T-helper 1 cell (primary cell): ENCODE results near the gene SLC7A10.

Experiments used
- DNase-seq, 5 donors: peaks; one replicate each; pipeline ENCODE4 v3.0.0-alpha.2; 2012 to 2020
- total RNA-seq, 4 donors: gene quantifications; one replicate each; lab custom pipeline; 2026; lab: John Stamatoyannopoulos, UW

SLC7A10 gene
- 0 reads per million in 4 donors for total RNA-seq

DNA sequence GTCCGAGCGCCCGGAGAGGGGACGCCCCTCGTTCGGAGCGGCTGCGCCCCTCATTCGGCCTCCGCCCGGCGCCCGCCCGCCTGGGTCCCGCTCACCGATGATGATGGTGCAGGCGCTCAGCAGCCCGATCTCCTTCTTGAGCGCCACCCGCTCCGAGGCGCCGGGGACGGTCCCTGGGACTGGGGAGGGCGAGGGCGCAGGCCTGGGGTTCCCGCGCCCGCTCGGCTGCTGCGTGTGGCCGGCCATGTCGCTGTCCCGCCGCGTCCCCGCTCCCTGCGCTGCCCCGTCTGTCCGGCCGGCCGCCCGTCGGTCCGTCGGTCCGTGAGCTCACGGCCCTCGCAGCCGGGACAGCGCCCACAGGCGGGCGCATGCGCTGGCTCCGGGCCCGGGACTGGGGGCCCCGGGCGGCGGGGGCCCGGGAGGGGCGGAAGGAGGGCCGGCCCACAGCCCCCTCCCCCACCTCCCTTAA lies at the start of gene SLC7A10:
Gene SLC7A10 (minus strand): TSS at position 393 of the 469 bp plus-strand sequence. CDS start 147 bp downstream, at position 246.
- DNase-seq = no peak

DNA sequence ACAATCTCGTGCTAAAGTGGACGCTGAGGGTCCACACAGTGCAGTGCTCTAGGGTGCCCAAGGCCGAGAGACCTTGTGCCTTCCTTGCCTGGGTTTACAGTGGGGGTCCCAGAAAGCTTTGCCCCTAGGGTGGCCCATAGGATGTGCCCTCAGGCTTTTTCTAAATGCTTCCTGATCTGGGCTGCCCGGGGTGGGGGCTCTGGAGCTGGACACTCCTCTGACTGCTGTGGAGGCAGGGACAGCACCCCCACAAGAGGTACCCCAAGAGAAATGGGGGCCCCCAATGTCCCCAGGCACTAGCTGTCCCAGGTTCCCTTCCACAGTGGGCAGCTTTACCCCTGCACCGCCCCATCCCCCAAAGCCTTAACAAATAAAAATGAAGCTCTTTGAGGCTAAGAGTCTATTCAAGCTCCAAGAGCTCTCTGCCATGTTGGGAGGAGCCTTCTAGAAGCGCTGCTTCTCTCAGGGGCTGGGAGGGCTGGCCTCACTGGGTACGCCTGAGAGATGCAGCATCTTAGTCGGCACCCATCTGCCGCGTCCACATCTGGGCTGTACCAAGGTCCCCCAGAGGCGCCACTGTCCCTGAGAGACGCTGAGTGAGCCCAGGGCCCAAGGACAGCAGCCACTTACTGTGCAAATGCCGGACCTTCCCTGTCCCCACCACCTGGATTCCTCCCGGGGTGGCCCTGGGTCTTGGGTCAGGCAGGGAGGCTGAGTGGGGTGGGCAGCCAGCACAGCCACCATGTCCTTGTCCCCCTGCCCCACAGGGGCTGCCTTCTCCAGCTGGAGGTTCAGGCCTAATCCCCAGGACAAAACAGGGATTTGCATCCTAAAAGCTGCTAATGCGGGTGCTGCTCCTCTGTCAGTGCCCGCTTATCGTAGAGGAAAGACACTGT lies 49.3 kb upstream of the SLC7A10 start:
- DNase-seq = no peak

DNA sequence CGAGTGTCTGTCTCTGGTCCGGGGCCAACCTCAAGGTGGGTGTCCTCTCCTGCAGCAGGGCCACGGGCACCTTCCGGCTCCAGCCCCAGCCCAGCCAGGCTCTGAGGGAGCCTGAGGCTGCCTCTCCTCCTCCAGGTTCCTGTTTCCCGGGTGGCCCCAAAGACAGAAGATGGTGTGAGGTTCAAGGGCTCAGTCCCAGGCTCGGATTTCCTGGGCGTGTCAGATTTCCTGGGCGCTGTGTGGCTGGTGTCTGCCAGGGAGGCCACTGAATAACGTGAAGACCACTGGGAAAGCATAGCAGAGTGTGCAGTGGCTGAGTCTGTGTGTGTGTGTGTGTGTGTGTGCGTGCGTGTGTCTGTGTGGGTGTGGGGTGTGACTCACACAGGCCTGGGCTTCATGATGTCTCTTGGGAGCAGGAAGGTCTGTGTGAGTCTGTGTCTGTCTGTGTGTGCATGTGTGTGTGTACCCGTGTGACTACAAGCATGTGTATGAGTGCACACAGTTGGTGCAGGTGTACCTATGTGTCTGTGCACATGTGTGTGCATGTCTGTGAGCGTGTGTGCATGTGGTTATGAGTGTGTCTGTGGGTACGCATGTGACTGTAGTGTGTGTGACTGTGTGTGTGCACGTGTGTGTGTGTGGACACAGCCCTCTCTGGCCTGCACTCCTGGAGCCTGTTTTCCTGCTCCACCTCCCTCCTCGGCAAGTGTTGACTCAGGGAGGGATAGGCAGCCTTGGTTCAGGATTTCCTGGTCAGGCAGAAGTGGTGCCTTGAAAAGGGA lies 48.4 kb upstream of the SLC7A10 start:
- DNase-seq = peak in 1 of 5 donors; percentile 27

GRCh38 chr19:33273065-33273736 lies 47.6 kb upstream of the SLC7A10 start:
- no peak for DNase-seq

- no peak for DNase-seq
Observed at GRCh38 chr19:33271246-33272021, 45.8 kb upstream of the SLC7A10 start.

DNA sequence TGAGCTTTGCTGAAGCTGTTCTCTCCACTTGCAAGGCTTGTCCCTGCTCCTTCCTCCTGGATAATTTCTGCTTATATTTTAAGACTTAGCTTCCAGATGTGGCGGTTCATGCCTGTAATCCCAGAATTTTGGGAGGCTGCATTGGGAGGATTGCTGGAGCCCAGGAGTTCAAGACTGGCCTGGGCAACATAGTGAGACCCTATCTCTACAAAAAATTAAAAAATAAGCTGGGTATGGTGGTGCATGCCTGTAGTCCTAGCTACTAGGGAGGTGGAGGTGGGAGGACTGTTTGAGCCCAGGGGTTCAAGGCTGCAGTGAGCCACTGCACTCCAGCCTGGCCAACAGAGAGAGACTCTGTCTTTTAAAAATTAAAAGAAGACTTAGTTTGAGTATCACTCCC lies 45.1 kb upstream of the SLC7A10 start:
- DNase-seq = no peak

DNA sequence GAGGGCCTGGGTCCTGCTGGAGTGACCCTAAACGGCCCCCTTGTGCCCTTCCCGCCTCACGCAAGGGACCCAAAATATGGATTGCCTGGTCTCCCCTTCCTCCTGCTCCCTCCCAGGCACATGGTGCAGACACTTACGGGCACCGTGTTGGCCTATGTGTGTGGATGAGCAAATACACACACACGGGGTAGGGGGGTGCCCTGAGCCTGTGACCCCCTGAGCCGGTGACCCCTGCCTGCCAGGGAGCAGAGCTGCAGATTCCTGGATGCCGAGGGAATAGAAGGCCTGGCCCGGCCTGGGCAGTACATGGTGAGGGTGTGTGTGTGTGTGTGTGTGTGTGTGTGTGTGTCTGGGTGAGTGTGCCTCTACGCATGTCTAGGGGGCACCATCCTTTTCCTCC lies 43.4 kb upstream of the SLC7A10 start:
- DNase-seq = no peak

- no peak for DNase-seq
Observed at GRCh38 chr19:33268162-33268991, 42.7 kb upstream of the SLC7A10 start.

- DNase-seq = no peak
Observed at GRCh38 chr19:33267706-33268105, 42.1 kb upstream of the SLC7A10 start.

DNA sequence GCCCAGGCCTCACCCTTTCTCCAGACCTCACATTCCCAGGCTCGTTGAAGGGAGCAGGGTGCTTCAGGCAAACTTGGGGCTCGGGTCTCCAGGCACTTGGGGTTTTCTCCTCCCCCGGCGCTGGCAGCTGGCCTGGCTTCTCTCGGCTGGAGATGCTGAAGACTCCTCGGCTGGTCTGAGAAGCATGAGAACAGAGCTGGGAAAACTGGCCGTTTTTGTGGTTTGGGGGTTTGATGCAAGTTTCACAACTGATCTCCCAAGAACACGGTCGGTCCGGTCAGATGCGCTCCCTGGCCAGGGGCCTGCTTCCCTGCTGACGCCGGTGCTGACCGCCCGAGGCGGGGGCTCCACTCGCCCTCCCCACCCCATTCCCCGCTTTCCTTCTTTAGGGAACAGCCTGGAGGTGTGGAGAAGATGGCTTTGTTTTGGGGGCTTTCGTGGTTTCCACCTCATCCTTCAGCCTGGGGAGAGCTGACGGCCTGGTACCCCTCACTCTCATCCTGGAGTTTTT lies 41.4 kb upstream of the SLC7A10 start:
- no peak for DNase-seq

- no peak for DNase-seq
Observed at GRCh38 chr19:33264881-33265445, 39.3 kb upstream of the SLC7A10 start.

DNA sequence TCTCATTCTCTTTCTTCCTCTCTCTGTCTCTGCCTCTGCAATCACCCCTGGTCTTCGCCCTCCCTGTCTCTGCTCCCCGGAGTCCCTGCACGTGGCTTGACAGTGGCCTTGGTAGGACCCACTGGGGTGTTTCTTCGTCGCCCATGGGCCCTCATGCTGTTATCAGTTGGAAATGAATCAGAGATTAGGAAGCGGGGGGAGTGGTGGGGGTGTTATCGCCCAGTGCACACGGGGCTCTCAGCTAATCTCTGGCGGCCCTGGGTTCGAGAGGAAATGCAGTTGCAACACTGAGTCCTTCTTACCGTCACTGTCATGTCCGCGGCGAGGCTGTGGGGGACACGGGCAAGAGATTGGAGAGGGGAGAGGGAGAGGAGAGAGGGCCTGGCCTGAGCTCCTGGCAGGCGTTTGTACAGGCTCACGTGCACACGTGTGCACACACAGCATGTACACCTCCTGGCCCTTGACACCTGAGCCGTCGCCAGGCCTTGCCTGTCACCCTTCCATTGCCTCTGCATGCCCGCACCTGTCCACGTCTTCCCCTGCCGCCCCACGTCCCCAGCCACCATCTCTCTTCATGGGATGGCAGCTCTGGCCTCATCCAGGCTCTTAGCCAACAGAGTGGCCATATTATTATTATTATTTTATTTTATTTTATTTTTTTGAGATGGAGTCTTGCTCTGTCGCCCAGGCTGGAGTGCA lies 37.8 kb upstream of the SLC7A10 start:
- DNase-seq = no peak

- no peak for DNase-seq
Observed at GRCh38 chr19:33261511-33262189, 36.0 kb upstream of the SLC7A10 start.

DNA sequence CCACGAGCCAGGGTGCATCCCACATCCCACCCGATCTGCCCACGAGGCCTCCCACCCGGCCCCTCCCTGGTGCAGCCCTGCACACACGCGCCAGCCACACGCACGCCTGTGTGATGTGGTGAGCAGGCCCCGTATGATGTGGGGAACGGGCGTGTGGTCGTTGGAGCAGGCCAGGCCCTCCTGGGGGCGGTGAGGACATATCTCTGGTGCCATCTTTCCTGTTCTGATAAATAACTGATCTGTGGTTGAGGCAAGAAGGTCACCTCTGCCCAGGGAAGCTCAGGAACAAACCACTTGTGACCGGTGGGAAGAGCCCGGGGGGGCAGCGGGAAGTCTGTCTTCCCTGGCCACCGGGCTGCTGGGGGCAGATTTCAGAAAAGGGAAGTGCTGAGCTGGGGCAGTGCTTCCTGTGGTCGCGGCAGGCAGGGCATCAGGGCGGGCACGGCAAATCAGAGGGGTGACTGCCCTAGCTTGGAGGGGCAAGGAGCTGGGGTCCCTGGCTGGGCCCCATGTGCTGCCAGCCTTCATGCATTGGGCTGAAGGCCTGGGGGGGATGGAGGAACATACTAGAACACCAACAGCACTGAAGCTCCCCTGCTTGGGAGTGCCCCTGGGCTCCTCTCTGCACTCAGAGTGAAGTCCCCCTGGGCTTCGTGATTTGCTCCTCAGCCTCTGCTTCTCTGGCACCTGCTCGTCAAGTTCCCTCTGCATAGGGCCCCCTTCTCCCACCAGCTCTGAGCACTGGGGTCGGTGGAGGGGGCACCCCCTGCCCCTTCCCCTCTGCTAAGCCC lies 35.2 kb upstream of the SLC7A10 start:
- no peak for DNase-seq

DNA sequence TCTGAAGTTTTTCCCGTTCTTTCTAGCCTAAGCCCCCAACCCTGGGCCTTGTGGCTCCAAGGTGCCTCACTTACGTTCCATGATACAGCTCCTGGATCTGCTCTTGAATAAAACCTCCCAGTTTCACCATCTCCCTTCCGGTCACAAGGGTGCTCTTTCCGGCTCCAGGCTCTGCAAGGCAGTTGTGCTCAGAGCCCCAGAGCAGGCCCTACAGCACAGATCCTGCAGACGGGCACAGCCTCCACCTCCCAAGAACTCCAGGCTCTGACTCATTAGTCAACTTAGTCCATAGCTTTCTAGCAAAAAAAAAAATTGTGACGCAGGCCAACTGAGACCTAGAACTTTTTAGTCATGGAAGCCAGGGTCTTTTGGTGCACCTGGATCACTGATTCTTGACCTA lies 33.9 kb upstream of the SLC7A10 start:
- no peak for DNase-seq

GRCh38 chr19:33257828-33258227 lies 32.2 kb upstream of the SLC7A10 start:
- no peak for DNase-seq

DNA sequence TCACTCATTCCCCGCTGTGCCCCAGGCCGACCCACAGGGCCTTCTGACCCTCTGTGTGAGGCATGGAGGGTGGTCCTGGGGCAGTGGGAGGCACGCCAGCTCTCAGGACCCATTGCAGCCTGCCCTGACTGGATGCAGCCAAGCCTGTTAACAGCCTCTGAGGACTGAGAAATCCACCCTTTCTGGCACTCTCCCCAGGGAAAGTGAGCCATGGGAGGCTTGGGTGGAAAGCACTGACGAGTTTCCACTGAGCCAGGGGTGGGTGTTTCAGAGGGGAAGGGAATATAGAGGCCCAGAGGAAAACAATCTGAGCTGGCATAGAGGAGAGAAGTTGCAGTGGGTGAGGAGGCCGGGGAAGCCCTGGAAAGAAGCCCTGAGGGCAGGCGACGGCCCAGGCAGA lies 30.6 kb upstream of the SLC7A10 start:
- DNase-seq = no peak

DNA sequence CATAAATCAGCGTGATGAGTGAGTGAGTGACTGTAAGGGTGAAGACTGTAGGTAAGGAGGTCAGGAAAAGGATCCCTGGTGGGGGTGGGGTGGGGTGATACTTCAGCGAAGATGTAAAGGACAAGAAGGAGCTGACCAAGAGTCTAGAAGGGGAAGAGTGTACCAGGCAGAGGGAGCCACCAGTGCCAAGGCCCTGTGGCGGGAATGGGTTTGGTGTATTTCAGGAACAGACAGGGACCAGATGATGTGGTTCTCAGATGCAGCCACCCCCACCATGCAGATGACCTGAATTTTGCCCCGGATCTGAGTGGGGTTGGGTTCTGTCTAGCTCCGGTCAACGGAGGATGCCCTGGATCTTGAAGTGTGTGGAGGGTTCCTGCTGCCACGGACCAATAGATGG lies 30.1 kb upstream of the SLC7A10 start:
- DNase-seq = no peak
